Fibroblast of lung (primary cell): ENCODE results near the gene B4GALT6. TPM values are rescaled to one million over a fixed set of nuclear protein-coding genes. Genes with fewer than 3 reads are reported as not detected.

Experiments
- DNase-seq, 2 donors: peaks; one replicate each; pipeline versions ENCODE4 v3.0.0 to v3.0.0-alpha.2; 2010; ENCODE audit warnings: low read depth in 2 of 2
- H2AFZ ChIP-seq: 2 replicates; pipeline ENCODE4 v1.5.1; 2012; ENCODE audit warnings: low read length, control low read depth, inconsistent platforms
- H3K27ac ChIP-seq: 2 replicates; pipeline ENCODE4 v1.5.1; 2011; ENCODE audit warnings: low read length, control low read depth; ENCODE audit not compliant: insufficient read depth
- H3K27me3 ChIP-seq: 2 replicates; pipeline ENCODE4 v1.5.1; 2011; ENCODE audit warnings: mild to moderate bottlenecking, low read length; ENCODE audit not compliant: control insufficient read depth, insufficient read depth
- H3K36me3 ChIP-seq: 2 replicates; pipeline ENCODE4 v1.5.1; 2011; ENCODE audit warnings: low read length; ENCODE audit not compliant: control insufficient read depth, insufficient read depth
- H3K4me1 ChIP-seq: 2 replicates; pipeline ENCODE4 v1.5.1; 2011; ENCODE audit warnings: low read length; ENCODE audit not compliant: control insufficient read depth, insufficient read depth; ENCODE audit errors: extremely low read depth
- H3K4me2 ChIP-seq: 2 replicates; pipeline ENCODE4 v1.5.1; 2011; ENCODE audit warnings: low read length, control low read depth; ENCODE audit not compliant: insufficient read depth; ENCODE audit errors: extremely low read depth
- H3K4me3 ChIP-seq, 4 experiments: fragments of 200-600 bp in 1 of 4; sonication (generic) in 1 of 4; replicated peaks in 1 of 4; 2 replicates each; pipeline ENCODE4 v1.5.1; 2011 to 2016; ENCODE audit warnings: low read length in 4 of 4, low read depth in 3 of 4, mild to moderate bottlenecking in 3 of 4, control low read depth in 2 of 4, inconsistent platforms in 1 of 4, mixed read lengths in 1 of 4; ENCODE audit not compliant: insufficient read depth in 1 of 4; ENCODE audit errors: control extremely low read depth in 1 of 4
- H3K79me2 ChIP-seq: 2 replicates; pipeline ENCODE4 v1.5.1; 2012; ENCODE audit warnings: mild to moderate bottlenecking, low read length, inconsistent platforms; ENCODE audit not compliant: control insufficient read depth, insufficient read depth
- H3K9ac ChIP-seq: 2 replicates; pipeline ENCODE4 v1.5.1; 2011; ENCODE audit warnings: mild to moderate bottlenecking, low read length, control low read depth; ENCODE audit not compliant: insufficient read depth
- H3K9me3 ChIP-seq: 2 replicates; pipeline ENCODE4 v1.5.1; 2012; ENCODE audit warnings: low read depth, low read length; ENCODE audit not compliant: control insufficient read depth, insufficient read depth
- H4K20me1 ChIP-seq: 2 replicates; pipeline ENCODE4 v1.5.1; 2011; ENCODE audit warnings: low read length; ENCODE audit not compliant: control insufficient read depth, insufficient read depth; ENCODE audit errors: extremely low read depth
- EZH2 ChIP-seq: IDR thresholded peaks from 2 replicates; pipeline ENCODE4 v1.5.1; 2012; ENCODE audit warnings: low read length, control low read depth, mild to moderate bottlenecking; ENCODE audit errors: missing control alignments
- polyA plus RNA-seq, 2 donors: library from polyadenylated mRNA; depleted of rRNA in 1 of 2; stranded (reverse) in 1 of 2; unstranded in 1 of 2; fragments of >200 nt; gene quantifications; 2 replicates each; pipeline ENCODE4 v1.2.1, GENCODE V29; 2011 to 2012; ENCODE audit warnings: missing spikeins in 1 of 2
- total RNA-seq: library from RNA; depleted of rRNA; stranded (reverse); fragments of >200 nt; gene quantifications from 2 replicates; pipeline ENCODE4 v1.2.1, GENCODE V29; 2014
- TF ChIP-seq, protein P1 (sequence below), 2 donors: IDR thresholded peaks in 1 of 2; conservative IDR thresholded peaks in 1 of 2; 1 replicate in 1 of 2; 2 replicates in 1 of 2; pipeline ENCODE4 v1.5.1; 2011 to 2012; ENCODE audit warnings: low read length in 2 of 2, control low read depth in 1 of 2, inconsistent platforms in 1 of 2, low read depth in 1 of 2, mild to moderate bottlenecking in 1 of 2

B4GALT6 gene
- total and polyA plus RNA-seq, 2 donors (not counting 1 experiment from before 2014, with no cell fraction given), result 1.5 to 2.5 TPM

DNA sequence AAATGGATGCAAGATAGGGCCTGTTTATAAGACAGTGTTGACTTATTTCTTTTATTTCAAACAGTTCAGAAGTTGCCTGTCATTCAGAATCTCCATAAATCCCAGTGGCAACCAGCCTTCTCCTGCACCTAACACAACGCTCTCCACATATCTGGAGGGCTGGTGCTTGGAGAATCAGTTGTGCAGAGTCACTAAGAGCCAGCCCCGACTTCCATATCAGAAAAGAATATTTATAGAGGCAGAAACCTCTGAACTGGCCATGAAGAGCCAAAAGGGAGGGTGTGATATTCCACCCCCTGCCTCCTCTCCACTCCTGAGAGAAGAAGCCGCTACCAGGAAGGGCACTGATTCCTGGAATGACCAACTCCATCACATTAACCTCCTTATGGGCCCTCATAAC, 34.0 kb upstream of the B4GALT6 start:
- TF ChIP-seq, protein P1, sequence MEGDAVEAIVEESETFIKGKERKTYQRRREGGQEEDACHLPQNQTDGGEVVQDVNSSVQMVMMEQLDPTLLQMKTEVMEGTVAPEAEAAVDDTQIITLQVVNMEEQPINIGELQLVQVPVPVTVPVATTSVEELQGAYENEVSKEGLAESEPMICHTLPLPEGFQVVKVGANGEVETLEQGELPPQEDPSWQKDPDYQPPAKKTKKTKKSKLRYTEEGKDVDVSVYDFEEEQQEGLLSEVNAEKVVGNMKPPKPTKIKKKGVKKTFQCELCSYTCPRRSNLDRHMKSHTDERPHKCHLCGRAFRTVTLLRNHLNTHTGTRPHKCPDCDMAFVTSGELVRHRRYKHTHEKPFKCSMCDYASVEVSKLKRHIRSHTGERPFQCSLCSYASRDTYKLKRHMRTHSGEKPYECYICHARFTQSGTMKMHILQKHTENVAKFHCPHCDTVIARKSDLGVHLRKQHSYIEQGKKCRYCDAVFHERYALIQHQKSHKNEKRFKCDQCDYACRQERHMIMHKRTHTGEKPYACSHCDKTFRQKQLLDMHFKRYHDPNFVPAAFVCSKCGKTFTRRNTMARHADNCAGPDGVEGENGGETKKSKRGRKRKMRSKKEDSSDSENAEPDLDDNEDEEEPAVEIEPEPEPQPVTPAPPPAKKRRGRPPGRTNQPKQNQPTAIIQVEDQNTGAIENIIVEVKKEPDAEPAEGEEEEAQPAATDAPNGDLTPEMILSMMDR (conservative IDR thresholded peaks at IDR 0.05 in 1 of 2, IDR thresholded peaks at IDR 0.05 in 1 of 2; ENCODE audit: low read depth in 1 of 2, low read length in 2 of 2), result no peak
- no peak for TF ChIP-seq EZH2
- no peak overlapping the region for H2AFZ ChIP-seq
- no peak overlapping the region for H3K4me3 ChIP-seq
- H3K4me2 ChIP-seq, result no peak overlapping the region
- H3K36me3 ChIP-seq, result no peaks in the 10 kb centered on the region
- no peaks in the 10 kb centered on the region for H3K4me1 ChIP-seq
- no peaks in the 10 kb centered on the region for H3K9me3 ChIP-seq
- no peak overlapping the region for H3K9ac ChIP-seq
- H3K79me2 ChIP-seq, result no peaks in the 10 kb centered on the region
- H3K27ac ChIP-seq, result no peak overlapping the region
- no peak for DNase-seq
- H4K20me1 ChIP-seq, result no peaks in the 10 kb centered on the region
- H3K27me3 ChIP-seq, result peaks cover 2% of the 10 kb centered on the region

DNA sequence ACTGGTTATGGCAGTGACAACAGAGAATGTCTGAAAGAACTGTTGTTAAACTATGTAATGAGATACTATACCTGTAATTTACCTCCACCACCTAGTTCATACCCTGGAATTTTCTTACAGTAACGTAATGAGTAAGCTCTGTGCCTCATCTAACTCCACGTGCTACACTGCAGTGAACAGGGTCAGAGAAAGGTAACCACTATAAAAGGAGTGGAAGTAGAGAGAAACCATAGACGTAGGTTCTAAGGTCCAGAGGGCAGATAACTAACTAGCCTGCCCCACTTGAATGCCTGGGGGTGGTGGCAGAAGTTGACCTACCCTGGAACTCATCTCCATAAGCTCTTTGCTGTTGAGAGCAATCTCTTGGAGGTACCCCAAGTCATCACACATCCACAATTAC, 32.0 kb upstream of the B4GALT6 start:
- Histone ChIP-seq H3K4me2 (no peak overlapping the region), H4K20me1 (no peaks in the 10 kb centered on the region), H3K9ac (no peak overlapping the region), H3K27ac (no peak overlapping the region), H3K36me3 (no peaks in the 10 kb centered on the region), H2AFZ (no peak overlapping the region), H3K27me3 (no peaks in the 10 kb centered on the region), H3K4me1 (no peaks in the 10 kb centered on the region), H3K9me3 (no peaks in the 10 kb centered on the region), H3K79me2 (no peaks in the 10 kb centered on the region), H3K4me3 (no peak overlapping the region)
- no peak for DNase-seq
- no peak for TF ChIP-seq EZH2
- TF ChIP-seq, protein P1 (conservative IDR thresholded peaks at IDR 0.05 in 1 of 2, IDR thresholded peaks at IDR 0.05 in 1 of 2; ENCODE audit: low read depth in 1 of 2, low read length in 2 of 2), result no peak

DNA sequence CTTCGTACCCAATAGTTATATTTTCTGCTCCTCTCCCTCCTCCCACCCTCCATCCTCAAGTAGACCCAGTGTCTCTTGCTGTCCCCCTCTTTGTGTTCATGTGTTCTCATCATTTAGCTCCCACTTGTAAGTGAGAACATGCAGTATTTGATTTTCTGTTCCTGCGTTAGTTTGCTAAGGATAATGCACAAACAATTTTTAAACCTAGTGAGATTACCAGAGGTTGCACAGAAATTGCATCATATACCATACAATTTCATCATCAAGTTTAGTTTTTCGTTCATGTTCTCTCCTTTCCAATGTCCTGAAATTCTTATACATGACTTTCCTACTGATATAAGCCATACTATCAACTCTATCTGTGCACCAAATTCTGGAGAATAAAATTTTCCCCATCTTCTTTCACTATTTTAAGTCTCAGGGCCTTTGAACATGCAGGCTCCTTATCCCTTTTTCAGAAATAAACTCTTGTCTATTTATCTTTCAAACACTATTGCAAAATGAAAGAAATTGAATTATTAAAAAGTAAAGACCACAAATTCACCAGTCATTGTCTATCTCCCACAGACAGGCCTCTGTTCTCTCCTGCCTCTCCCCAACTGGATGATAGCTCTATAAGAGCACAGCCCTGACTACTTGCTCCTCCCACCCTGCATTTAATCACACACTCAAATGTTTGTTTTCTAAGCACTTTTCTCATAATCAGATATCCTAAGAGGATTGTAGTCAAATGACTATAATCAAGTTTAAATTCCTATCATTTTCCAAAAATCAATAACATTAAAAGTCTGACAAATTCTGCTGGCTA, 27.2 kb upstream of the B4GALT6 start:
- Histone ChIP-seq H3K79me2 (no peaks in the 10 kb centered on the region), H3K36me3 (no peaks in the 10 kb centered on the region), H3K4me3 (no peak overlapping the region), H3K9me3 (no peaks in the 10 kb centered on the region), H2AFZ (no peak overlapping the region), H3K27me3 (no peaks in the 10 kb centered on the region), H3K4me1 (no peaks in the 10 kb centered on the region), H3K27ac (no peak overlapping the region), H4K20me1 (no peaks in the 10 kb centered on the region), H3K4me2 (no peak overlapping the region), H3K9ac (no peak overlapping the region)
- no peak for TF ChIP-seq EZH2
- TF ChIP-seq, protein P1 (conservative IDR thresholded peaks at IDR 0.05 in 1 of 2, IDR thresholded peaks at IDR 0.05 in 1 of 2; ENCODE audit: low read depth in 1 of 2, low read length in 2 of 2), result no peak
- peak in 1 of 2 donors; percentile 19 for DNase-seq
